GM19023 (cell line): ENCODE results near the gene STRIP1.
"Not testable (repeated sequence)": the region's sequence is repeated elsewhere in the genome, so short reads cannot be mapped to it uniquely, and the experiment has no call there.

Experiments used
- ATAC-seq: cut with Tn5 transposase; IDR thresholded peaks from one replicate; pipeline ENCODE4 v1.9.1; 2021; ENCODE audit warnings: mild to moderate bottlenecking, moderate library complexity; ENCODE audit not compliant: unreplicated experiment

STRIP1 gene

DNA sequence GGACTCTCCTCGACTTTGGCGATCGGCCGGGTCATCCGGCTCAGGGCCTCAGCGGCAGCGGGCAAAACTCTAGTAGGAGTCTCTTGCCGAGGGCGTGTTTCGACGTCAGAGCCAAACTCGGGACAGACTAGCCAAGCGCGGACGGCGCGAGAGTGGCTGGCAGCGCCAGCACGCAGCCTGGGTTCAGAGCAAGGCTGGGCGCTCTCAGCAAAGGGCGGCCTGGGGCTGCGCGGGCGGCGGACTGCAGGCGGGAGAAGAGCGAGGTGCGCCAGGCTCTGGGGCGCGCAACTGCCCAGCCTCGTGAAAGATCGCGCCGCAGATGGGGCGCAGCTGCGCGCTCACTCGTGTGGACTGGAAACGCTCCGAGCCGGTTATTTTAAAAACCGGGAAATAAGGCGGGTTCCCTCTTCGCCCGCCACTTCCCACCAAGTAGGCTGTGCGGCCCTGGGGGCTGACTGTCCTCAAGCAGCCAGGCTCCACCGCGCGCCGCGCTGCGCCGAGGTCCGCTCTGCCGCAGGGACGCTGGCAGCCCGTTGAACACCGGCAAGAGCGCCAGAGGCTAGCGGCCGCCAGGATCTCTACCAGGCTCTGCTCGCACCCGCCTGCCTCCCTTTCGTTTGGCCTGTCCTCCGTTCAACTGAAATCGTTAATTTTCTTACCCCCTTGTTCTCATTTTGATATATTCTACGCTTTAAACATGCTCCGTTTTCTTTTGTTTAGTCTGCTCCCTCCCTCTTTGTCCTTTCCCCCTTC is 33.6 kb downstream of the STRIP1 start:
- no peak for ATAC-seq

DNA sequence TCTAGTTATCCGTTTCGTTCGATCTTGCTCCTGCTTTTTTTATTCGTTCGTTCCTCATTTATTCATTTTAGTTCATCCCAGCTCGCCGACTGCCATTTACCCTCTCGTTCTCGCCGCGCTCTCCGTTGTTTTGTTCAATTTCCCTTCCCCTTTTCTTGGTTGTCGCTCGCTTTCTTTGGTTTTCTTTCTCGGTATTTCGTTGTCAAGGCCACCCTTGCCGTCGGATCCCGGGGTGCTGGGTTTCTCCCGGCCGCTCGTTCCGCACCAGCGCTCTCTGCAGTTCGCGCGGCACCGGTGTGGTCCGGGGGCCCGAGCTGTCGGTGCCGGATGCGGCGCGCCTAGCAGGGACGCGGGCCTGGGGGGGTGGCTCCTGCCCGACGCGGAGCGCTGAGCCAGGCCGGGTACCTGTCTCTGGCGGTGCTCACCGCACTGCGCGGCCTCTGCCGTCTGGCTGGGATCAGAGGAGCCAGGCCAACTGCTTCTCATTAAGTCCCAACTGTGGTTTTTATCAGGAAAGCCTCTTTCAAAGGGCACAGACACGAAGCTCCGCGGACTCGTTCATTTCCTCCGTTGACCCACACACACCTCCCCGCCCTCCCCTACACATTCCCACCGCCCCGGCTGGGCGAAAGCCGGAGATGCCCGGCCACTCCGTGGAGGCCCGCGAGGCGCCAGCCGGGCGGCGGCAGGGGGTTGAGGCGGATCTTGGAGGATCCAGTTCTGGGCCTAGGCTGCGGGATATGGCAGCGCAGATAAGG is 34.4 kb downstream of the STRIP1 start:
- ATAC-seq, result no peak

DNA sequence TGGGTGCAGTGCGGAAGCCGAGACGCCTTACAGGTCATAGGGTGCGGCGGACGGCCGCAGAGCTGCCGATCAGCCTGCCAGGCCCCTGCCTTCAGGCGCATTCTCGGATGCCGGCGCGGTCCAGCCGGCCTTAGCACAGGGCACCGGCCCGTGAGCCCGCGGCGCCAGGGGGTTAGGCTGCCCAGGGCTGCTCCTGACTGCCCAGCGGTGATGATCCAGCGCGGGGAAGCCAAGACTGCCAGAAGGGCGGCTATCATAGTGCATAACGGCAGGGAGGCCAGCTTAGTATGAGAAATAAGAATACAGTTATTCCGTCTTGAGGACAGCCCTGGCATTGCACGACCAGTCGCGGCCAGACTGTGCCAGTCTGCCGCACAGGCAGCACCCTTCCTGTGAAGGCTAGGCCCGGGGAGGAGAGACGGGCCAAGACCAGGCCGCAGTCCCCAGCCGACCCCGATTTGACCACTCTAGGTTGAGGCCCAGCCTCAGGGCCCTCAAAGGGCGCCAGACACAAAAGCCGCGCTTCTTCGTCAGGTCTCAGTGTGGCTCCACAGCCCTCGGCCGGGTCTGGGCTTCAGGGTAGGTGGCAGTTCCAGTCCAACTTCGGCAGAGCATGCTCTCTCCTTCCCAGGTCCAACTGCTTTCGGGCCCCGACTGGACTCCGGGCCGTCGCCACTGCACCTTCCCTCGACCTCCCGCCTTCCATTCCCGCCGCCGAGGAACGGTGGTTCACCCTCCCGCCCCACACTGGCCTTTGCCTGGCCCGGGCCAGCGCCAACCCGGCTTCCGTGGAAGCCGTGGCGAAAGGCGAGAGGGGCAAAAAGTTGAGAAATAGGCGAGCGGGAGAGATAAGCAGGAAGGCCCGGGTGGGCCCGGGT is 35.2 kb downstream of the STRIP1 start:
- no peak for ATAC-seq

DNA sequence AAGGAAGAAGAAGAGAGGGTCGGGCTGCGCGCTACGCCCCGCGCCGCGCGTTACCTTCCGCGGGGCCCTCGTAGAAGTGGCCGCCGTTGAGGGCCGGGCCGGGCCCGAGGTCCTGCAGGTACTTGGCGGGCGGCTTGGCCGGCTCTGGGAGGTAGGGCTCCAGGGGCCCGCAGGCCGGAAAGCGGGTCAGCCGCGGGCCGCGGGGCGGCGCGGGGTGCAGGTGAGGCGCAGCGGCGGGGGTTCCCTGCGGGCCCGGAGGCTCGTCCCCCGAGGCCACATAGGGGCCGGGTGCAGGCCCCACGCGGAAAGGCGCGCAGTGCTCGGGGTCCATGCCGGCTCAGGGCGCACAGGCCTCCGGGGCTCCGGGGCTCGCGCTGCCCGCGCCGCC is 35.9 kb downstream of the STRIP1 start:
- no peak for ATAC-seq

DNA sequence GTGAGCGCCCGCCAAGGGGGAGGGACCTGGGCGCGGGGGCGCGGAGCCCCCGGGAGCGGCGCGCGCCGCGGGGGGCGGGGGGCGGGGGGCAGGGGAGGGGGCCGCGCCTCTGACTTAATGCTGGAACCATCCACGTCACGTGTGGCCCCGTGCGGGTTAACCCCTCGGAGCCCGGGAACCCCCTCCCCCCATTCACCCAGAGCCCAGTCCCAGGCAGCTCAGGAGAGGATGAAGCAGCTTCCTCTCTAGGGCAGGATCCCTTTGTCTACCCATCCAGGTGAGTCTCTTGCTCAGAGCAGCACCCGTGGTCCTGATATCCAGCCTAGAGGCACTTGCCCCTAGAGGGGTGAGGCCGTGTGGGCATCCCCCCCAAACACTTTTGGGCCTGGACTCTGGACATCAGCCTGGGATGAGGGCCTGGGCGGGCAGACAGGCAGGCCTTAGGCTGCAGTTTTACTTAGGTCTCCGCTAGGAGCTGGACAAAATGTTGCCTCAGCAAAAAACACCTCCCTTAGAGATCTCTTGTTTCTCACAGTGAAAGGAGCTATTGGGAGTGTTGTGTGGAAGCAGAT is 36.3 kb downstream of the STRIP1 start, which contains the start of gene ALX3:
Gene ALX3, minus strand, starts transcription at position 2 of the 572 bp plus-strand sequence. CDS start 60 bp downstream, outside the sequence.
- no peak for ATAC-seq

DNA sequence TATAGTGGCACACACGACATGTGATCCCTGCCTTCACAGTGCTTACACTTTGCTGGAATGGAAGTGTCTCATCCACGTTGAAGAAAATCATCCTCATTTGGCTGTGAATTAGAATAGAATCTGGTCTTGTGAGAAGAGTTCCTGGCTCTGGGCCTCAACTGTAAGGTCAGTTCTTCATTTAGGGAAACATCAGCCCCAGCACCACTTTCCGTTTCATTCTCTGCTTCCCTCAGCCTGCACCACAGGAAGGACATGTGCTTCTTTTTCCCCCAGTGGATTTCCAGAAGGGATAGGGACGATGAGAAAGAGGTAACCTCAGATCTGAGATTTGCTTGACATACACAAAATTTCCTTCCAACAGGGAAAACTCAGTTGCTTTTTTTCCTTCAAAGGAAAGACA is 39.7 kb downstream of the STRIP1 start:
- no peak for ATAC-seq

DNA sequence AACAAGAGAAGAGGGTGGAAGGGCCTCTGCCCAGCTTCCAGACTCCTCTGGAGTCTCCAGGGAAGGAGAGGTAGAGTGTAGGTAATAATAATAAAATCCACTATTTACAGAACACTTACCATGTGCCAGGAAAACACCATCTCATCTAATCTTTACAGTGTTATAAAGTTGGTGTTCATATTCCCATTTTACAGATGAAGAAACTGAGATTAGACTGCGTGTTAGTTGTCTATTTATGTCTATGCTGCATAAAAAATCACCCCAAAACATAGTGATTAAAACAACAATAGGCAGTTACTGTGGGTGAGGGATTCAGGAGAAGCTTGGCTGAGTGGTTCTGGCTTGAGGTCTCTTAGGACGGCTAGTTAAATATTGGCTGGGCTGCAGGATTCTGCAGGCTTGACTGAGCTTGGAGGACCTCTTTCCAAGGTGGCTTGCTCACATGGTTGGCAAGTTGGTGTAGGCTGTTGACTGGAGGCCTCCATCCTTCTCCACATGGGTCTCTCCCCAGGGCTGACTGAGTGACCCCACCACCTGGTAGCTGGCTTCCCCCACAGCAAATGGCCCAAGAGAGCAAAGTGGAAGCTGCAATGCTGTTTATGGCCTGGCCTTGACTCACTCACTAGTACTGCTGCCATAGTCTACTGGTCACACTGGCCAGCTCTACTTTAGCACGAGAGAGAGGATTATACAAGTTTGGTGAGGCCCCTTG is 42.5 kb downstream of the STRIP1 start:
- ATAC-seq, result no peak

DNA sequence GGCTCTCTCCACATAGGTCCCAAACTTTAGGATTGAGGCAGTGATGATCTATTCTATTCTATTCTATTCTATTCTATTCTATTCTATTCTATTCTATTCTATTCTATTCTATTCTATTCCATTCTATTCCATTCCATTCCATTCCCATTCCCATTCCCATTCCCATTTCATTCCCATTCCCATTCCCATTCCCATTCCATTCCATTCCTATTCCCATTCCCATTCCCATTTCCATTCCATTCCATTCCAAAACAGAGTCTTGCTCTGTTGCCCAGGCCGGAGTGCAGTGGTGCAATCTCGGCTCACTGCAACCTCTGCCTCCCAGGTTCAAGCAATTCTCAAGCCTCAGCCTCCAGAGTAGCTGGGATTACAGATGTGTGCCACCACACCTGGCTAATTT is 45.6 kb downstream of the STRIP1 start:
- not testable (repeated sequence) for ATAC-seq

DNA sequence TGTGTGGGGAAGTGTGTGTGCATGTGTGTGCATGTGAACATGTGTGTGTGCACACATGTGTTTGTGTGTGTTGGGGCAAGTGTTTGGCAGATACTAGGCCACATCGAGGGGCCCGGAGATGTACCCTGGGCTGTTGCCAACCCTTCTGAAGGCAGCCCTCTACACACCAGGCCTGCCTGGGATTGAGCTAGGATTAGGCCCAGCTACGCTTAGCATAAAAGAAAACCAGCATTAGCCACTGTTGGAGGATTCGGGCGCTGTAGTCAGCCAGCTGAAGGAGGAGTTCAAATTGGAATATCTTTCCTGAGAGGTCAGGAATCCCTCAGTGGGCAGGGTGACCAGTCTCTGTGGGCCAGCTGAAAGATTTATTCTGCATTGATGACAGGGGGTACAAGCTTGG is 46.6 kb downstream of the STRIP1 start:
- ATAC-seq, result no peak

DNA sequence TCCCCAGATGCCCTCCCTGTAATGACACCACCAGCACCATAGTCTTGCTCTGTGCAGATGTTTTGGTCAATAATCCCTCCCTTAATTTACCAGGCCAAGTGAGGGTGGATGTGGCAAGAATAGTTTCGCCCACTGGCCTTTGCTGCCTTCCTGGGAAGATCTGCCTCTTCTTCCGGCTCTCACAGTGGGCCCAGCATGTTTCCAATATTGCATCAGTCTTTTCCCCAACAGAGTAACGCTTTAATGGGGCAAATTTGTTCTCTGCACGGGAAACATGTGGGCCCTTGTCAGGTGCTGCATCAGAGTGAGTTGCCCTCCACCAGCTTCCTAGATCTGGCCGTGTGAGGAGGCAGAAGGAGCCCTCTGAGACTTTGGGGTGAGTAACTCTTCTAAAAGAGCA is 48.1 kb downstream of the STRIP1 start:
- ATAC-seq, result no peak

DNA sequence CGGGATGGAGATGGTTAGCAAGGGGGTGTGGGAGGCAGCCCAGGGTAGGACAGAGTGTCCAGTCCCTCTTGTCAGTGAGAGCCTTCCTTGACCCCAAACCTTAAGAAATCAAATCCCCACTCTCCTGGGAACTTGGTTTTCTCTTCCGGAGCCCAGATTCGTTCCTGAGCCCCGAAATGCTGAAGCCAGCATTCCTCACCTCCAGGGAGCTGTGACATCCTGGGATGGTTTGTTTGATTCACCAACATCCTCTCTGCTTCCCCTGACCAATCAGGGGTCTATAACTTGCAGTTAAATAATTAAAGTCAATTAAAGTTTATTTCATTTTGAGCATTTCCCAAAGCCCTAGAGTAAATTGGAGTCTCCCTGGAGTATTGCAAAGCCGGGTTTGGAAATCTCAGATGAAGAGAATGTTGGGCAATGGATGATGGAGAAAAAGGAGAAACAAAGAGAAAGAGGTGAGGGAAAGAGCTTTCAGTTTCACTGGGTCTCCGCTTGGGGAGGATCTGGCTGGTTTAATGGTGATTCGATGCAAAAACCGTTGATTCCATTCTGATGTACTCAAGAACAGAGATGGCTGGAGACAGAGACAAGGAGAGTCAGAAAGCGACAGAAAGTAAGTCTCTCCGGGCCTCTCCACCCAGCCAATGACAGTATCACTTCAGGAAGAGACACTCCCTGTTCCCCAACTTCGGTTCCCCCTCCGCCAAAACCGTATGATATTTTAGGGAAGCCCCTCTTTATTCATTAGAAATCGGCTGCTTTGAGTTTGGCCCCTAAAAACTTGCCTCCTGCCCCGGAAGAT is 48.8 kb downstream of the STRIP1 start:
- ATAC-seq, result no peak

DNA sequence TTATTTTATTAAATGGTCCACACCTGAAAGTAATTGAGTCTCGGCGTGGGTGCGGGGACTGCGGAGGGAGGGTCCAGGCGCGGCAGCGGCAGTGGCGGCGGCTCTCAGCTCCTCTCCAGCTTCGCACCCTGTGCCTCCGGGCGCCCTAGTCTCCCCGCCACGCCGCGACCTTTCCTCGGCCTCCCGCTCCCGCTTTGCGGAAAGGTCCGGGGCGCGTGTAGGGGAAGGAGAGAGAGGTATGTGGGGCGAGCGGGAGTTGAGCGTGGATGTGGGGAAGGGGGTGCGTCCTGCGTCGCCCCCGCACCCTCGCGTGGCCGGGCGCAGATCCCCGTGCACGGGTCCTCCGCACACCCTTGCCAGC is 49.4 kb downstream of the STRIP1 start:
- ATAC-seq, result peak; percentile 12

DNA sequence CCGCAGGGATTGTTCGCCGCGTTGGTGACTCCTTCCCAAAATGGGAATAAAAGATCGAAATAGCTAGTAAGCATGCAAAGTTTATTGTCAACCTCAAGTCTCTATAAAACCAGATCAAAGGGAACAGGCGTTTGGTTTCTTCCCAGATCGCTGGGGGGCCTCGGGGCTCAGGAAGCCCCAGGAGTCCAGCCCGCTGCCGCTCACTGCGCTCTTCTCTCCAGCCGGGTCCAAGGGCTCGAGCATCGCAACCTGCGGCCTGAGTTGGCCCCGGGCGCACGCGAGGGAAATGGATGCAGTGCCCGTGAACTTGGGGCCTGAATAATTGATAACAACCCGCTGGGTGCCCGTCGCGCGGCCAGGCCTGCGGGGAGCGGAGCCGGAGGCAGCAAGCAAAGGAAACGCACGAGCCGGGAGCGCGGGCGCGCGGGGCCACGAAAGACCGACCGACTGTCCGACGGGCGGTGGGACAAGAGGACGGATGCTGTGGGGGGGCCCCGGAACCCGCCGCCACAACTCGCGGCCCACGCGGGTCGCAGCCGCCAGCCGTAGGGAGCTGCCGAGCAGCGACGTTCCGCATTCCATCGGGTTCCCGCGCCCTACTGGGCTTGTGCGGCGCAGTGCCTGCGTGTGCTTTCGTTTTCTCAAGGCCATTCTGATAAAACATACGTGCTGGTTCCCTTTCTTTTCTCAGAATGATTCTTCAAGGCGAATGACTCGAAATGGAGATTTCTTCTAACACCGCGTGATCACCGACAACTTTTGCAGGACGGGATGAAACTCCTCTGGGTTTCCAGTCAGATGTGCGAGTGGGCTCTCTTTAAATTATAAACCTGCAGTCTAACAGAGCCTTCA is 50.0 kb downstream of the STRIP1 start:
- ATAC-seq, result peak; percentile 51

DNA sequence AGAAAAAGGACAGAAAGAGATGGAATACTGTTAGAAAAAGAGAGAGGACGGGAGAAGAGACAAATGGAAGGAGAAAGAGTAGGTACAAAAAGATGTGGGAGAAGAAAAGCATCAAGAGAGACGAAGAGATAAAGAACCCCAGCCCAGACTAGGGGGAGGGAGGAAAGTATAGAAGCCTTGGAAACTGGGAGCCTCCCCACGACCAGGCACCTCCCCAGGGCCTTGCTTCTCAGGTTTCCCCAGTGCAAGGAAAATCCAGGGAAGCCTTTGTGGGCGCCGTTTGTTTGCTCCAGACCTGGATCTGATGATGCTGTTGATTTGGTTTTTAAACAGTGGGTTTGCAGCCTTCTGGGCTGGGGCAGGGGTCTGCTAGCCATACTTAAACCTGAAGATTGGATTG is 51.2 kb downstream of the STRIP1 start:
- ATAC-seq, result no peak

DNA sequence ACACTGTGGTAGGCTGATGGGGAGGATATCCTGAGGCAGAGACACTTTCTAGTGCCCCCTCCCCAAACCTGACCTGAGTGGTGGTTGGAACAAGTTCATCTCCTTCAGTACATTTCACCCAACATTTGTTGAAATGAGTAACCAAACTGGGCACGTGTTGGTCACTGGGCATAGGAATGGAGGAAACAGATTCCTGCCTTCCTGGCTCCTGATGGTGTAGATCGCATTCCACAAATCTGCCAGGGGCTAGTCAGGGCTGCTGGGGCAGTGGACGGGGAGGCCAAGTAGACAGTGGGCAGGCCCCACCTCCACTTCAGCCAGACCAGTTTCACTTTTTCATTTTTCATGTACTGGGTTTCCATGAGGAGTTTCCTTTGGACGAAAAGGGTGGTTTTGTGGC is 52.5 kb downstream of the STRIP1 start:
- ATAC-seq, result no peak

DNA sequence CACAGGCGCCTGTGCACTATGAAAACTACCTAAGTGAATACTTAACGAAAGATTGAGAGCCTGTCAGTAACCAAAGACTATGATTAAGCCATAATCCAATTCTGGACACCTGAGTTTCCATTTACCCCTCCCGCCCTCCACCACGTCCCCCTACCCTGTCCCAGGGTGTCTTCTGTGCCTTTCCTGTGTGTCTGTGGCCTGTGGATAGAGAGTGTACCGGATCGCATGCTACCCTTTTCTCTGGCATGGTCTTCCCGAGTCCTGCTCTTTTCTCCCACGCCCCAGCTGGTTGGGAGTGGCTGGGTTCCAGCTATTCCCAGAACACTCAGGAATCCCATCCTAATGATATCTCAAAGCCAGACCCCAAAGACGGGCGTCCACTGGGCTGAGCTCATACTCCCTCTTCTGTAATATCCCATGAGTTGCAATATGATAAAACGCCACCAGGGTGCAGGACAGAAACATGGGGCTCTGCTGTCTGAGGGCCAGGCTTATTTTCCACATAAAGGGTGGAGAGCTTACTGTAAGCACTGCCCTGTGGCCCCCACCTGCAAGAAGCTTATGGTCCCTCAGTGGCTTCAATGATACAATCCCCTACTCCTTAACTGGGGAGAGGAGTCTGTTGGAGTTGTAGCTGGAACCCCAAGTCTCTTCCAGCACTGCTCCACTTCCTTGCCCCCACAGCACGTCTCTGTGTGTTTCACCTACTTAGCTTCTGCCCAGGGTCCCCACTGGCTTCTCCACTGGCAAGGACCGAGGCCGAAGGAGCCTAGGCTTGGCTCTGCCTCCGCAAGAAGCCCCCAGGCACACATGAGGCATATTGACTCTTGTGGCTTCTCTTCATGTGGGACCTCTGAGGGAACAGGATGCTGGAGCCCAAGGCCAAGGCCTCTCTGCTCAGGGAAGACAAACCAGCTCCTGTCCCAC is 53.7 kb downstream of the STRIP1 start:
- no peak for ATAC-seq

DNA sequence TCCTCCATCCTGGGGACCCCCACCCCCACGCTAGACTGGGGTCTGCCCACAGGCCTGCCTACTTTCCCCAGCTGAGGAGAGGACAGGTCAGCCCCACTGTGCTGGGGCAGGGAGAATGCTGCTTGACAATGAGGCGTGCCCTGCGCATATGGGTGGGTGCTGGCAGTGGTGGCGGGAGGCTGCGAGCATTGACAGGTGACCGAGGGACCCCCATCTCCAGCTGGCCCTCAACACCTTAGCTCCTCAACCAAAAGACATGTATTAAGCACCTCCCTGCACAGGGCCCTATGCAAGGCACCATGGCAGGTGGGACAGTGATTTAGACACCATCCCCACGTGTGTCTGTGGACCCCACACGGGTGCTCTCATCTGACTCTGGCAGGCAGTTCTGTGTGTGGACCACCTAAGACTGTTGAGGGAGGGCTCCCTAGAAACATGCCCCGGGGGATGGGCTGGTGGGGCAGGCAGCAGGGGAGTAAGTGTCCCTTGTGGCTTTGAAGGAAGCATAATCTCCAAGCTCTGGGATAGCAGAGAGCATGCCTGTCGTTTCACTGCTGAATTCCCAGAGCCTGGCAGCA is 54.4 kb downstream of the STRIP1 start:
- ATAC-seq, result no peak
